Vagina (tissue), 2 donors: ENCODE data around the gene ARAP1. TPM values are rescaled to one million over a fixed set of nuclear protein-coding genes. Genes with fewer than 3 reads are reported as not detected.

Experiments
- DNase-seq, 2 donors: peaks; one replicate each; pipeline ENCODE4 v3.0.0-alpha.2; 2017; ENCODE audit errors: extremely low spot score in 2 of 2
- H3K27ac ChIP-seq: fragments of 200-600 bp; sonication (generic); one replicate; pipeline ENCODE4 v1.5.1; 2019
- H3K27me3 ChIP-seq: fragments of 200-600 bp; sonication (generic); one replicate; pipeline ENCODE4 v1.5.1; 2019
- H3K36me3 ChIP-seq, 2 donors: fragments of 200-600 bp; sonication (generic); one replicate each; pipeline ENCODE4 v1.5.1; 2017 to 2019
- H3K4me1 ChIP-seq: fragments of 200-600 bp; sonication (generic); one replicate; pipeline ENCODE4 v1.5.1; 2019
- H3K4me3 ChIP-seq, 2 donors: fragments of 200-600 bp; sonication (generic); 1 replicate in 1 of 2; 2 replicates in 1 of 2; pipeline ENCODE4 v1.5.1; 2016 to 2019
- H3K9me3 ChIP-seq: fragments of 200-600 bp; sonication (generic); one replicate; pipeline ENCODE4 v1.5.1; 2019
- CTCF ChIP-seq, 3 experiments: fragments of 450-650 bp in 2 of 3; fragments of 200-600 bp in 1 of 3; sonication (generic) in 1 of 3; IDR thresholded peaks; one replicate each; pipeline ENCODE4 v1.5.1; 2017 to 2019; ENCODE audit warnings: antibody characterized with exemption in 3 of 3, mild to moderate bottlenecking in 2 of 3, moderate library complexity in 2 of 3
- POLR2A ChIP-seq, 2 donors: fragments of 450-650 bp; IDR thresholded peaks; one replicate each; pipeline ENCODE4 v1.6.1; 2017; ENCODE audit warnings: antibody characterized with exemption in 2 of 2, mild to moderate bottlenecking in 2 of 2, moderate library complexity in 2 of 2
- POLR2AphosphoS5 ChIP-seq, 2 donors: sonication (generic); formaldehyde crosslinking; IDR thresholded peaks; one replicate each; pipeline ENCODE4 v1.9.0; 2017; ENCODE audit warnings: antibody characterized with exemption in 2 of 2, mild to moderate bottlenecking in 2 of 2, low read depth in 1 of 2; ENCODE audit not compliant: insufficient read depth in 1 of 2
- intact Hi-C: fragments of 100-400 bp; cut with DNase I; formaldehyde crosslinking; loops from one replicate; pipeline ENCODE4 v1.15.1; 2023
- total RNA-seq: library from RNA; depleted of rRNA; stranded (reverse); fragments of >200 nt; gene quantifications from one replicate; pipeline ENCODE4 v1.2.3, GENCODE V29; 2016

The ARAP1 gene
- total RNA-seq, 1 donor from 2014 or later: 59.2 TPM

GRCh38 chr11:72727521-72727920 lies 24.7 kb downstream of the ARAP1 start:
- intact Hi-C loops: no loop called here
- TF ChIP-seq POLR2AphosphoS5 (IDR thresholded peaks at IDR 0.05; ENCODE audit: insufficient read depth in 1 of 2, low read depth in 1 of 2) (no peak), CTCF (IDR thresholded peaks at IDR 0.05) (no peak), POLR2A (IDR thresholded peaks at IDR 0.05) (no peak)
- no peaks in the 10 kb centered on the region for H3K27me3 ChIP-seq
- no peak overlapping the region for H3K4me3 ChIP-seq
- no peaks in the 10 kb centered on the region for H3K36me3 ChIP-seq
- no peak for DNase-seq
- H3K27ac ChIP-seq: no peak overlapping the region
- peaks cover 18% of the 10 kb centered on the region for H3K4me1 ChIP-seq
- no peaks in the 10 kb centered on the region for H3K9me3 ChIP-seq

DNA sequence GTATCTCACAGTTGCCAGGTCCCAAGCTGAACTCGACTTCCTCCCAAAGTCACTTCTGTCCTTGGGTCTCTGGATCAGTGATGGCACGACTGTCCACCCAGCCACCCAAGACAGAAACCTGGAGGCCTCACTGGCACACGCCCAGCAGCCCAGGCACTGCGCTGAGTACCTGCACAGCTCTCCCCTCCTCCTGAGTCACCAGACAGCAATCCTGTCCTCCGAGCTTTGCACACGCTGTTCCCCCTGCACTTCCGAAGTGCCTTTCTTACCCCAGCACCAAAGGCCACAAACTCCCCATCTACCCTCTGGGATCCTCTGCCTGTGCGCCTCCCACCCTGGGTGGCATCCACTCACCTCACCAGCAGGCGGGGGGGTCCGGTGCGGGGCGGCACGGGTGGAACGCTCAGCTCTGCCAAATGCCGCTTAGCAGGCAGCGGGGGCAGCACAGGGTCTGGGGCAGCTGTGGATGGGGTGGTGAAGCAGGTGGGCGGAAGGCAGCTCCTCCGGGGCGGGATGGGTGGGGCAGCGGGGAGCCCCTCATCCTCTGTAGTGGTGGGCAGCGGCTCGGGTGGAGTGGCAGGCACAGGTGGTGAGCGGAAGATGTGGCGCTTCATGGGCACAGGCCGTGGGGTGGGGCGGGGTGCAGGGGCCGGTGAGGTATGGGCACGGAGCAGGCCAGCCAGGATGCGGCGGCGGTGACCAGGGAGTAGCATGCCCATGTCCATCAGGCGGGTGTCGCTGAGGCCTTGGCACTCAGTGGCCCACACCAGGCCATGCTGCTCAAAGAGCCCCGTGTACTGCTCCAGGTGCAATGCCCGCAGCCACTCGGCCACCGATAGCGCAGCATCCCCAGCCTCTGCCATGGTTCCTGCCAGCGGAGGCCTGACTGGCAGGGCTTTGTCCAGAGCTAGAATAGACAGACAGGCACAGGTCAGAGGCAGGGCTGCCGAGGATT lies 25.7 kb downstream of the ARAP1 start:
- Histone ChIP-seq H3K36me3 (no peaks in the 10 kb centered on the region), H3K4me3 (no peak overlapping the region), H3K9me3 (no peaks in the 10 kb centered on the region), H3K27ac (no peak overlapping the region), H3K27me3 (no peaks in the 10 kb centered on the region), H3K4me1 (peaks cover 24% of the 10 kb centered on the region)
- no peak for TF ChIP-seq POLR2A (IDR thresholded peaks at IDR 0.05)
- TF ChIP-seq CTCF (IDR thresholded peaks at IDR 0.05): no peak
- no peak for TF ChIP-seq POLR2AphosphoS5 (IDR thresholded peaks at IDR 0.05; ENCODE audit: insufficient read depth in 1 of 2, low read depth in 1 of 2)
- no peak for DNase-seq
- intact Hi-C loops: no loop called here

DNA sequence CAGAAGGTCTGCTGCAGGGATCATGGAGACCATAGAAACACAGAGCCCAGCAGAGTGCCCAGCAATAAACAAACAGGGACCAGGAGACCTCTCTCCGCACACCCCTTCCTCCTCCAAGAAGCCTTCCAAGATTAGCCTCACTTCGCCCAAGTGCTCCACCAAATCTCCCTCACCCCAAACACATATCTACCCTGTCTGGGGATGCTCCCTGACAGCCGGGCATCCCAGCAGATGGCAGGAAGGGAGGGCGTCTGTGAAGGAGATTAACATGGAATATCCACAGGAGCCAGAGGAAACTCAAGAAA lies 26.5 kb downstream of the ARAP1 start:
- no peak for TF ChIP-seq POLR2AphosphoS5 (IDR thresholded peaks at IDR 0.05; ENCODE audit: insufficient read depth in 1 of 2, low read depth in 1 of 2)
- no peak for TF ChIP-seq CTCF (IDR thresholded peaks at IDR 0.05)
- TF ChIP-seq POLR2A (IDR thresholded peaks at IDR 0.05): no peak
- Histone ChIP-seq H3K4me1 (peaks cover 33% of the 10 kb centered on the region), H3K4me3 (no peak overlapping the region), H3K27me3 (no peaks in the 10 kb centered on the region), H3K36me3 (no peaks in the 10 kb centered on the region), H3K9me3 (no peaks in the 10 kb centered on the region), H3K27ac (peak overlapping the region; percentile 58)
- intact Hi-C loops: no loop called here
- DNase-seq: no peak

GRCh38 chr11:72724851-72725723 lies 27.1 kb downstream of the ARAP1 start:
- TF ChIP-seq POLR2AphosphoS5 (IDR thresholded peaks at IDR 0.05; ENCODE audit: insufficient read depth in 1 of 2, low read depth in 1 of 2): no peak
- TF ChIP-seq CTCF (IDR thresholded peaks at IDR 0.05): peak; percentile 71 to 88 (median 88)
- intact Hi-C loops: loop anchor here (5.0 kb wide), 2 partner anchors 67 to 452 kb away; partner anchors contain the start of gene STARD10
- no peak for DNase-seq
- Histone ChIP-seq H3K27me3 (no peaks in the 10 kb centered on the region), H3K4me3 (no peak overlapping the region), H3K36me3 (no peaks in the 10 kb centered on the region), H3K9me3 (no peaks in the 10 kb centered on the region), H3K27ac (peak overlapping the region; percentile 58), H3K4me1 (peaks cover 39% of the 10 kb centered on the region)
